Right forelimb (tissue), 1 donor: ENCODE measurements around the gene PTGER2.

Experiments
- DNase-seq: peaks from one replicate; pipeline ENCODE4 v3.0.0-alpha.2; 2018

Gene PTGER2

GRCh38 chr14:52342849-52343596 lies 28.9 kb downstream of the PTGER2 start:
- DNase-seq: no peak

DNA sequence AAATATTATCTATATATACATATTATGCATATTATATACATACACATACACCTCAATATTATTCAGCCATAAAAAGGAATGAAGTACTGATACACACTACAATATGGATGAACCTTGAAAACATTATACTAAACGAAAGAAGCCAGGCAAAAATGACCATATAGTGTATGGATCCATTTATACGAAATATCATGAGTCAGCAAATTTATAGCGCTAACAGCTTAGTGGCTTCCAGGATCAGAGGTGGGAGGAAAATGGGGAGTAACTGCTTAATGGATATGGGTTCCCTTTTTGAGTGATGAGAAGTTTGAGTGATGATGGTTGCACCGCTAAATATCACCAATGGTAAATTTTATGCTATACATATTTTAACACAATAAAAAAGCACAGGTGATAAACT lies 32.7 kb downstream of the PTGER2 start:
- DNase-seq: no peak

DNA sequence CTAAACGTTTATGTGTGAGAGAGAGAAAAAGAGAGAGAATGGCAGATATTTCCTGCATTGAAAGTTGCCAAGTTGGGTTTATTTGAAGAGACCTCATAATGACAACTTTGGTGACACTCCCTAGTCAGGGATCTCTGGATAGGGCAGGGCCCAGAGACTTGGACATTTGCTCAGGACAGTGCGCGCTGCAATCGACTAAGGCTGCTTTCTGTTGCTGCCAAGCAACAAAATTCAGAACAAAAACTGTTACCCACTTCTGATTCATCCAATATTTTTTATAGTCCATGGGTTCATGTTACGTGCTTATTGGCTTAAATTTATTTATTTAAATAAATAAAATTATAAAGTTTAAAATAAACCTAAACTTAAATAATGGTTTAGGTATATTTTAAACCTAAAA lies 34.2 kb downstream of the PTGER2 start:
- DNase-seq: no peak

GRCh38 chr14:52348776-52349175 lies 34.7 kb downstream of the PTGER2 start:
- DNase-seq: no peak

DNA sequence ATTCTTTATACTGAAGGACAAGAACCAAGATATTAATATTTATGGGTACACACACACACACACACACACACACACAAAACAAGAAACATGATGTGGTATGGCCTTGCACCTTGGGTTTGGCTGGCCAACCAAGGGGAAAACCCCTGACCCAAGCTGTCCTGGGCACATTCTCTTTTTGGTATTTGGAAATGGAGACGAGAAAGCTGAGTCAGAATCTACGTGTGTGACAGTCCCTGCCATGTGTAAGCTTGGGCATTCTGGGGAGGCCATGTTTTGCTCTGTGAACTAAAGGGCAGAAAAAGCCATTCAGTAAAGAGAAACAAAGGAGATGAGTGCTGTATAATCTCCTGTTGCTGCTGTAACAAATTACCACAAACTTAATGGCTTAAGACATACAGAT lies 35.6 kb downstream of the PTGER2 start:
- DNase-seq: no peak

- no peak for DNase-seq
Measured at GRCh38 chr14:52350445-52350844, 36.3 kb downstream of the PTGER2 start.

DNA sequence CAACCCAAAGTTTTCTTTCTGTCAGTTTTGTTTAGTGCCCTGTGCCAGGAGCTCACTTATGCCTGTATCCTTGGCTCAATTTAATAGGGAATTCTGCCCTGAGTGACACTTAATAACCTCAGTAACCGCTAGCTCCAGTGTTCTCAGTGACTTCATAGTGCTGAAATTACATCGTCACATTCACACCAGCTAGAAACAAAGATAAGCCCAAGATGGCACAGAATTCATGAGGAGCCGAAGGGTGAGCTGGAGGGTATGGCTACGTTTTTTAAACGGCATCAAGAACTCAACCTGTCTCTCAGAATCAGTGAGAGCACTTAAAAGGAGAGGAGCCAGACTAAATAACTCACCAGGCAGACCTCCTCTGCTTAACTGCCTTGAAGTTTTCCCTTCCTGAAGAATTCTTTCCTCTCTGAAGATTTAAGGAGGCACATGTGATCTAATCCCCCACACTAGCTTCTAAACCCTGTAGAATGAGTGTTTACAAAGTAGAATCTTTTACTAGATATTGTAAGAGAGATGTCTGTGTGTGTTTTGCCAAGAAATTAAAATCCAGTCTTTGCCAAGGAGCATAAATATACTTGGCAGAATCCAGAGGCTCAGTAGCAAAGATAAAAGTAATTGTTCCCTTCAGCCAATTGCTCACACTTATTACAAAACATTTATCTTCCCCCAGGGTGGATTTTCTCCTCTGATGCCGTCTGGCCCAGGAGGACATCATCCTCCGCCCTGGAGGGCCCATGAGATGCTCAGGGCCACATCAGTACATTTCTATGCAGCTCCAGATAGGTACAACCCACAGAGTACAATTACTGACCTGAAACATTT lies 37.3 kb downstream of the PTGER2 start:
- peak; percentile 44 for DNase-seq

DNA sequence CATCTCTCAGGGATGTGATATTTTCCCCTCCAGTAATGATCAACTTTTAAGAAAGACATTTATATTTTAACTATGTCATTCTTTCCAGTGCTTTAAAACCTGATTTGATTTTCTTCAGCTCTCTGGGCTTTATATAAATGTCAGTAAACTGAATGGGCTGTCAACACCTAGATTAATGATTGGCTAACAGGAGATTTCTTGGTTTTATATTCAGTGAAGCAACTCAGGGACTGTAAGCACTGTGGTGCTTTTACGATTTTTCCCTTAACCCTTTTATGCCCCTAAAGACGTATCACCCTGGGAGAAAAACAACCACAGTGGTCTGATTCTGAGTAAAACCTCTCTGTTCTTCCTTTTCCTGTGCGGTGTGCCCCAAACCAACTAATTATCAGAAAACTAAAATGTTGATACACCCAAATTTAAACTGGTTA lies 38.0 kb downstream of the PTGER2 start:
- DNase-seq: no peak

- DNase-seq: no peak
Measured at GRCh38 chr14:52352569-52352968, 38.5 kb downstream of the PTGER2 start.

DNA sequence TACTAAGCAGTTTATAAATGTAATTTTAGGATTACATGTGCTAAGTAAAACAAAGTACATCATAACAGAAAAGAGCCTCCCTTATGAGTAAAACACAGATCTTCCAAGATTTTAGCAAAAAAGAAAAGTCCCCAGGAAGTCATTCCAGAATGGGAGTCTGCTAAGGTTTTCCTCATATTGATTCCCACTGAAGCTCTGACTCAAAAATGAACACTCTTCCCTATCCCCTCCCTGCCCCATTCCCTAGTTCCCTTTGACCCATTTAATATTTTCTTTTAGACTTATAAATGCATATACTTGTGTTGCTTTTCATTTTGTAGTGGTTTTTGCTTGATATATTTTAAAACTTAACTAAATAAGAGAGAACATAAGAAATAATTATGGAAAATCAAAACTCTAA lies 40.1 kb downstream of the PTGER2 start:
- no peak for DNase-seq

GRCh38 chr14:52355016-52355431 lies 40.9 kb downstream of the PTGER2 start:
- no peak for DNase-seq

GRCh38 chr14:52355526-52355925 lies 41.4 kb downstream of the PTGER2 start:
- DNase-seq: no peak

DNA sequence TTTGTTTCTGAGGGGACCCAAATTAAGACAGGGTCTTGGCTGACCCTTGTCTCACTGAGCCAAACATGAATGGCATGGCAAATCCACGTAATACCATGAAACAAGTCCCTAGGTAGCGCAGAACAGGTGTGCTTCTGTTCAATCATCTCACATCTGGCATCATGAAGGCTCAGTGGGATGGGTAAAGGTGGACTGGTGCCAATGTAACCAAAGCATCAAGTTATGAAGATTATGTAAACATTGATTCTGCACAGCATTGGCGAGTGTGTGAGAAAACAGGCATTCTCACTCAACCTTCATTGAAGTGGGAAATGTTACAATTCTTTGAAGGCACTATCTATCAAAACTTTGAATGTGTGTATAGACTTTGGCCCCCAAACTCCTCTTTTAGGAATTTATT lies 41.9 kb downstream of the PTGER2 start:
- no peak for DNase-seq

DNA sequence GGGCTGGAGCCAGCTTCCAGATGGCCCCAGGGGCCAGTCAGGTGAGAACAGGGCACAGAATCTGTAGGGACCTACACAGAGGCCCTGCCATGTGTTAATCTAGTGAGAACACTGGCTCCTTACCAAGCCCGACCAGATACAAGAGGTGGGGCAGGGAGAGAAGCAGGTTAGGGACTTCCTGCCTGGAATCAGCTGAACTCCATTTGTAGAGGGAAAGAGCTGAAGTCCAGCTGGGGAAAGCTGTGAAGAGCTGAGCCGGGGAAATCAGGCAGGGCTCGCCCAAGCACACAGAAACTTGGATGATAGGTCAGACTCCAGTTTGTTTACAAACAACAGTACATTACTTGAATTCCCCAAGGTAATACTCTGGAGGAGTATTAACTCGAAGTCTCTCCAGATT lies 46.7 kb downstream of the PTGER2 start:
- no peak for DNase-seq

GRCh38 chr14:52363041-52363704 lies 49.1 kb downstream of the PTGER2 start:
- DNase-seq: no peak

DNA sequence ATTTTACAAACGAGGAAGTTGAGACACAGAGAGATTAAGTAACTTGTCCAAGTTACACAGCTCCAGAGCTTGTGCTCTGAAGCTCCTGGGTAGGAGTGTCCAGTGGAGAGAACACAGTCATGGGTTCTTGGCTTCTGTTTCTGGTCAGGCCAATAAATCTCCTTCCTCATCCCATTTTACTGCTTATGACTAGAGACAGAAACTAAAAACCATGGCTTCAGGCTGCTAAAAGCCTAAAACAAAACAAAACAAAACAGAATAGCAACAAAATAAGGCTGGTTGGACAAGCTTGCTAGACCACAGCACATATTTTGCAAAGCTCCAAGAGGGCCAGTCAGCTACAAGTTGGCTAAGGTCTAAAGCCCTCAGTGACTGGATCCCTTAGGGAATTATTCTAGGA lies 49.8 kb downstream of the PTGER2 start:
- no peak for DNase-seq

DNA sequence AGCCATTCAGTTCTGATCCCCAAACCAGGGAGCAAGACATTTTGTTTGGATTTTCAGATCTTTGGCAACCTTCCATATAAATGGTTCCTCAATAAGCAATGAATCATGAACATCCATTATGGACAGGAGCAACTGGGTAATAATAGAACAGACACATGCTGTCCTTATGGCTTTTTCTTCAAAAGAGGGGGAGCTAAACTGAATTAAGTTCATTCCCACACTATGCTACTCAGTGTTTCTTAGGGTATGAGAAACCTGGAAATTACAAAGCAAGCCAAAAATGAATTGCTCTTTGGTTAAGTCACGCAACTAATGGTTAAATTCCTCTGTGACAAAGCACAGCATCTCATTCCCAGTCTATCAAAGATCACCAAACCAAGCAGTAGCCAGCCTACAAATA lies 51.0 kb downstream of the PTGER2 start:
- no peak for DNase-seq

DNA sequence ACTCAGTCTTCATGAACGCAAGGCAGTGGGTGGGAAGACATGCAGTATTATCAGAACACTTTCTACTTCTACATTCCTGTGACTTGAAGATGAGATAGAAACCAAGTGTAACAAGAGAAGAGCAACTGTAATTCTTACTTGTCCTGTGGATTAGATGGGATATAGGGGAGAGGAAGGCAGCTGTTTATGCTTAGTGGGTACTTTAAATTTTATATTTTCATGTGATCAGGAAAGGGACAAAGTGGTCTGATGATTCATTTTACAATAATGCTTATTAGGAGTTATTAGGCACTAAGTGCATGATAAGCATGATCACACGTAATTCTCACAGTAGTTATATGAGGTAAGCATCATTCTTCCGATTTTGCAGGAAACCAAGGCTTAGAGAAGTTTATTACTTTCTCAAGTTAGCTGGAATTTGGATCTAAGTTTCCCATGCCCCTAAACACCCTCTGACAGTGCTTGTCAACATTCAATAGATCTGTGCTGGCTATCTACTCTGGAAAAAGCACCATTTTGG lies 52.7 kb downstream of the PTGER2 start:
- no peak for DNase-seq

GRCh38 chr14:52369305-52369801 lies 55.2 kb downstream of the PTGER2 start:
- DNase-seq: no peak

GRCh38 chr14:52370406-52370935 lies 56.4 kb downstream of the PTGER2 start:
- DNase-seq: no peak

DNA sequence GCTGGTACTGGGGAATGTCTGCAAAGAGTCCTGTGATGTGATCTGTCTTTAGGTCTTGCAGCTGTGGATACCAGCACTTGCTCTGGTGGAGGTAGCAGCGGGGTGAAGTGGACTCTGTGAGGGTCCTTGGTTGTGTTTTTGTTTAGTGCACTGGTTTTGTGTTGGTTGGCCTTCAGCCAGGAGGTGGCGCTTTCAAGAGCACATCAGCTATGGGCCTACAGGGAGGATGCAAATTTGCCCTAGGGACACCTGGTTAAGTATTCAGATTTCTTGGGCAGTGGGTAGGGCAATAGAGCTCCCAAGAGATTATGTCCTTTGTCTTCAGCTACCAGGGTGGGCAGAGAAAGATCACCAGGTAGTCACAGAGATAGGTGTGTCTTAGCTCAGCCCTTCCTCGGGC lies 63.8 kb downstream of the PTGER2 start:
- no peak for DNase-seq
